HepG2 (cell line): ENCODE data around the gene PRSS36. TPM values are rescaled to one million over a fixed set of nuclear protein-coding genes. Genes with fewer than 3 reads are reported as not detected.

ENCODE experiments used
- FUBP1 ChIP-seq: sonication (generic); formaldehyde crosslinking; IDR thresholded peaks from 2 replicates; pipeline ENCODE4 v1.5.1; 2020; ENCODE audit warnings: missing genetic modification reagents, mild to moderate bottlenecking, borderline replicate concordance
- GTF2F1 ChIP-seq: fragments of 150-350 bp; IDR thresholded peaks from 2 replicates; pipeline ENCODE4 v1.6.1; 2014; ENCODE audit warnings: low read length
- MYPOP ChIP-seq: sonication (generic); formaldehyde crosslinking; IDR thresholded peaks from 2 replicates; pipeline ENCODE4 v1.8.1; 2023; ENCODE audit warnings: mild to moderate bottlenecking, moderate library complexity, missing genetic modification reagents
- SCMH1 ChIP-seq: sonication (generic); formaldehyde crosslinking; IDR thresholded peaks from 2 replicates; pipeline ENCODE4 v1.9.0; 2021; ENCODE audit warnings: missing genetic modification reagents, mild to moderate bottlenecking, borderline replicate concordance
- SMAD3 ChIP-seq: sonication (generic); formaldehyde crosslinking; IDR thresholded peaks from 2 replicates; pipeline ENCODE4 v1.4.0; 2020; ENCODE audit warnings: missing genetic modification reagents
- ZBTB21 ChIP-seq: sonication (generic); formaldehyde crosslinking; IDR thresholded peaks from 2 replicates; pipeline ENCODE4 v1.4.0; 2020; ENCODE audit warnings: missing genetic modification reagents
- ZBTB4 ChIP-seq: sonication (generic); formaldehyde crosslinking; IDR thresholded peaks from 2 replicates; pipeline ENCODE4 v1.4.0; 2020; ENCODE audit warnings: missing genetic modification reagents, mild to moderate bottlenecking, borderline replicate concordance
- ZNF260 ChIP-seq: sonication (generic); formaldehyde crosslinking; IDR thresholded peaks from 2 replicates; pipeline ENCODE4 v1.4.0; 2020; ENCODE audit warnings: missing genetic modification reagents, low read depth, mild to moderate bottlenecking, borderline replicate concordance
- ZNF280B ChIP-seq: sonication (generic); formaldehyde crosslinking; IDR thresholded peaks from 2 replicates; pipeline ENCODE4 v1.5.0; 2020; ENCODE audit warnings: missing genetic modification reagents, mild to moderate bottlenecking, borderline replicate concordance
- ZNF44 ChIP-seq: sonication (generic); formaldehyde crosslinking; IDR thresholded peaks from 2 replicates; pipeline ENCODE4 v1.5.1; 2020; ENCODE audit warnings: mild to moderate bottlenecking, missing genetic modification reagents
- ZNF780A ChIP-seq: sonication (generic); formaldehyde crosslinking; IDR thresholded peaks from 2 replicates; pipeline ENCODE4 v1.8.0; 2022; ENCODE audit warnings: mild to moderate bottlenecking, missing genetic modification reagents, moderate library complexity
- ZSCAN30 ChIP-seq: sonication (generic); formaldehyde crosslinking; IDR thresholded peaks from 2 replicates; pipeline ENCODE4 v1.5.0; 2020; ENCODE audit warnings: mild to moderate bottlenecking, missing genetic modification reagents
- polyA plus RNA-seq, 8 experiments: library from polyadenylated mRNA; depleted of rRNA in 3 of 8; stranded (reverse) in 7 of 8; unstranded in 1 of 8; fragments of >200 nt; fragmentation: Illumina TruSeq in 4 of 8; extraction: Trizol in 4 of 8; gene quantifications; 2 replicates each; pipeline versions ENCODE4 v1.2.1 to v1.2.3, GENCODE V29; 2011 to 2016; ENCODE audit warnings: low read depth in 4 of 8, missing spikeins in 1 of 8, mixed read lengths in 1 of 8; ENCODE audit not compliant: insufficient read depth in 1 of 8
- total RNA-seq, 5 experiments: library from RNA; depleted of rRNA; stranded (reverse); fragments of >200 nt; fragmentation: Illumina TruSeq; extraction: Trizol; gene quantifications; 2 replicates each; pipeline ENCODE4 v1.2.3, GENCODE V29; 2016; ENCODE audit warnings: low read depth in 1 of 5
- TF ChIP-seq, protein P1 (sequence below): sonication (generic); formaldehyde crosslinking; IDR thresholded peaks from 2 replicates; pipeline ENCODE4 v1.4.0; 2020; ENCODE audit warnings: missing genetic modification reagents, borderline replicate concordance
- TF ChIP-seq, protein P2 (sequence below): IDR thresholded peaks from 2 replicates; pipeline ENCODE4 v1.6.1; 2018; ENCODE audit warnings: missing genetic modification reagents, mild to moderate bottlenecking, missing compliant biosample characterization
- TF ChIP-seq, protein P3 (sequence below): sonication (generic); formaldehyde crosslinking; IDR thresholded peaks from 2 replicates; pipeline ENCODE4 v1.4.0; 2020; ENCODE audit warnings: mild to moderate bottlenecking, low read depth, missing genetic modification reagents

The PRSS36 gene
- total and polyA plus RNA-seq, 2 of the 13 experiments (the other 11 are each of a cell fraction or from before 2014, with no cell fraction given): 1.5 to 2.1 TPM

- TF ChIP-seq ZNF260 (no peak), FUBP1 (CRISPR knock-in tag) (no peak), ZNF780A (CRISPR knock-in tag) (no peak), SCMH1 (CRISPR knock-in tag) (no peak), ZNF44 (CRISPR knock-in tag) (no peak), ZNF280B (CRISPR knock-in tag) (no peak; the same call in none of the 2 replicates), SMAD3 (CRISPR knock-in tag) (peak; percentile 88; the same call in 1 of the 2 replicates), ZBTB4 (CRISPR knock-in tag) (no peak), ZSCAN30 (no peak), MYPOP (CRISPR knock-in tag) (peak; percentile 81; the same call in 1 of the 2 replicates), GTF2F1 (no peak), ZBTB21 (no peak)
- TF ChIP-seq, protein P1, sequence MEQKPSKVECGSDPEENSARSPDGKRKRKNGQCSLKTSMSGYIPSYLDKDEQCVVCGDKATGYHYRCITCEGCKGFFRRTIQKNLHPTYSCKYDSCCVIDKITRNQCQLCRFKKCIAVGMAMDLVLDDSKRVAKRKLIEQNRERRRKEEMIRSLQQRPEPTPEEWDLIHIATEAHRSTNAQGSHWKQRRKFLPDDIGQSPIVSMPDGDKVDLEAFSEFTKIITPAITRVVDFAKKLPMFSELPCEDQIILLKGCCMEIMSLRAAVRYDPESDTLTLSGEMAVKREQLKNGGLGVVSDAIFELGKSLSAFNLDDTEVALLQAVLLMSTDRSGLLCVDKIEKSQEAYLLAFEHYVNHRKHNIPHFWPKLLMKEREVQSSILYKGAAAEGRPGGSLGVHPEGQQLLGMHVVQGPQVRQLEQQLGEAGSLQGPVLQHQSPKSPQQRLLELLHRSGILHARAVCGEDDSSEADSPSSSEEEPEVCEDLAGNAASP (CRISPR knock-in tag): peak; percentile 79
- TF ChIP-seq, protein P2, sequence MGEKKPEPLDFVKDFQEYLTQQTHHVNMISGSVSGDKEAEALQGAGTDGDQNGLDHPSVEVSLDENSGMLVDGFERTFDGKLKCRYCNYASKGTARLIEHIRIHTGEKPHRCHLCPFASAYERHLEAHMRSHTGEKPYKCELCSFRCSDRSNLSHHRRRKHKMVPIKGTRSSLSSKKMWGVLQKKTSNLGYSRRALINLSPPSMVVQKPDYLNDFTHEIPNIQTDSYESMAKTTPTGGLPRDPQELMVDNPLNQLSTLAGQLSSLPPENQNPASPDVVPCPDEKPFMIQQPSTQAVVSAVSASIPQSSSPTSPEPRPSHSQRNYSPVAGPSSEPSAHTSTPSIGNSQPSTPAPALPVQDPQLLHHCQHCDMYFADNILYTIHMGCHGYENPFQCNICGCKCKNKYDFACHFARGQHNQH (CRISPR knock-in tag): peak; percentile 77
- TF ChIP-seq, protein P3, sequence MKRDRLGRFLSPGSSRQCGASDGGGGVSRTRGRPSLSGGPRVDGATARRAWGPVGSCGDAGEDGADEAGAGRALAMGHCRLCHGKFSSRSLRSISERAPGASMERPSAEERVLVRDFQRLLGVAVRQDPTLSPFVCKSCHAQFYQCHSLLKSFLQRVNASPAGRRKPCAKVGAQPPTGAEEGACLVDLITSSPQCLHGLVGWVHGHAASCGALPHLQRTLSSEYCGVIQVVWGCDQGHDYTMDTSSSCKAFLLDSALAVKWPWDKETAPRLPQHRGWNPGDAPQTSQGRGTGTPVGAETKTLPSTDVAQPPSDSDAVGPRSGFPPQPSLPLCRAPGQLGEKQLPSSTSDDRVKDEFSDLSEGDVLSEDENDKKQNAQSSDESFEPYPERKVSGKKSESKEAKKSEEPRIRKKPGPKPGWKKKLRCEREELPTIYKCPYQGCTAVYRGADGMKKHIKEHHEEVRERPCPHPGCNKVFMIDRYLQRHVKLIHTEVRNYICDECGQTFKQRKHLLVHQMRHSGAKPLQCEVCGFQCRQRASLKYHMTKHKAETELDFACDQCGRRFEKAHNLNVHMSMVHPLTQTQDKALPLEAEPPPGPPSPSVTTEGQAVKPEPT: no peak
Observed at GRCh38 chr16:31094424-31095120, 55.3 kb downstream of the PRSS36 start, which contains the start of gene VKORC1 (continued).
